HG02981 (cell line): ENCODE data around the gene LRRC26.
"Not testable (repeated sequence)": the region's sequence is repeated elsewhere in the genome, so short reads cannot be mapped to it uniquely, and the experiment has no call there.

ENCODE experiments used
- ATAC-seq: cut with Tn5 transposase; IDR thresholded peaks from one replicate; pipeline ENCODE4 v1.9.1; 2021; ENCODE audit warnings: mild to moderate bottlenecking, moderate library complexity; ENCODE audit not compliant: unreplicated experiment

The LRRC26 gene

GRCh38 chr9:137121927-137122795 lies 47.7 kb downstream of the LRRC26 start:
- ATAC-seq = not testable (repeated sequence)
